ENCODE results near the gene SPECC1L.
A peak's percentile ranks its signal among the peaks of the same experiment; 100 is the strongest.

The SPECC1L gene

GRCh38 chr22:24363243-24363642 lies 92.6 kb downstream of the SPECC1L start:
- DNase-seq = peak; percentile 24

GRCh38 chr22:24366701-24367100 lies 96.1 kb downstream of the SPECC1L start:
- no peak for DNase-seq

- DNase-seq = no peak
Observed at GRCh38 chr22:24367841-24368240, 97.2 kb downstream of the SPECC1L start.

GRCh38 chr22:24370401-24370800 lies 99.8 kb downstream of the SPECC1L start:
- no peak for DNase-seq

GRCh38 chr22:24376002-24376401 lies 105.4 kb downstream of the SPECC1L start:
- DNase-seq = no peak

- DNase-seq = no peak
Observed at GRCh38 chr22:24376586-24376985, 106.0 kb downstream of the SPECC1L start.

GRCh38 chr22:24379536-24379935 lies 108.9 kb downstream of the SPECC1L start:
- no peak for DNase-seq

- DNase-seq = no peak
Observed at GRCh38 chr22:24380220-24380904, 109.7 kb downstream of the SPECC1L start.

GRCh38 chr22:24380905-24381230 lies 110.2 kb downstream of the SPECC1L start:
- no peak for DNase-seq

- DNase-seq = no peak
Observed at GRCh38 chr22:24383061-24383460, 112.4 kb downstream of the SPECC1L start.

GRCh38 chr22:24384131-24384530 lies 113.5 kb downstream of the SPECC1L start:
- DNase-seq = no peak

- DNase-seq = no peak
Observed at GRCh38 chr22:24386937-24387471, 116.4 kb downstream of the SPECC1L start.

GRCh38 chr22:24389680-24390079 lies 119.0 kb downstream of the SPECC1L start:
- no peak for DNase-seq

- no peak for DNase-seq
Observed at GRCh38 chr22:24390156-24390555, 119.5 kb downstream of the SPECC1L start.

GRCh38 chr22:24390576-24390975 lies 119.9 kb downstream of the SPECC1L start:
- DNase-seq = peak; percentile 47

GRCh38 chr22:24391836-24392217 lies 121.2 kb downstream of the SPECC1L start:
- DNase-seq = no peak

GRCh38 chr22:24392218-24392931 lies 121.7 kb downstream of the SPECC1L start:
- DNase-seq = no peak

- no peak for DNase-seq
Observed at GRCh38 chr22:24393012-24393559, 122.5 kb downstream of the SPECC1L start.

- no peak for DNase-seq
Observed at GRCh38 chr22:24393848-24394247, 123.2 kb downstream of the SPECC1L start.

- no peak for DNase-seq
Observed at GRCh38 chr22:24394254-24394653, 123.6 kb downstream of the SPECC1L start.

GRCh38 chr22:24398409-24398808 lies 127.8 kb downstream of the SPECC1L start:
- DNase-seq = no peak

GRCh38 chr22:24400034-24400725 lies 129.5 kb downstream of the SPECC1L start:
- DNase-seq = no peak

All from right hindlimb (tissue), 1 donor.